ENCODE measurements around the gene C14orf119. TPM values are rescaled to one million over a fixed set of nuclear protein-coding genes. Genes with fewer than 3 reads are reported as not detected.

The C14orf119 gene
- total and polyA plus RNA-seq, 9 of the 15 experiments (the other 6 are each of a cell fraction or from before 2014, with no cell fraction given): 36.7 to 251 (median 51.8) TPM

GRCh38 chr14:23053426-23053825, 41.9 kb upstream of the C14orf119 start:
- no peak for FAIRE-seq
- H4K20me1 ChIP-seq (replicated peaks; ENCODE audit: control insufficient read depth, insufficient read depth, low read length): 0 out of 2 replicates have a peak, but pooled peaks cover 2% of the 10 kb centered on the region
- ChIA-PET CTCF (ENCODE audit: low intra/inter-chr PET ratio) (interaction anchor here (0.9 to 9.2 kb wide), 3 partner anchors 58 to 70 kb away, joined by 3 to 141 read pairs (median 45); no protein-coding TSS in a partner anchor), POLR2A (interaction anchor here (1.7 kb wide), 1 partner anchor 47 kb away, joined by 9 read pairs; no protein-coding TSS in a partner anchor)
- intact Hi-C loops (cut with micrococcal nuclease) (no loop called here), in situ Hi-C loops (cut with MboI) (loop anchor here (5.0 kb wide), 1 partner anchor 76 kb away; no protein-coding TSS in a partner anchor)
- H3K9ac ChIP-seq (ENCODE audit: insufficient read depth in 1 of 2, low read depth in 2 of 2, low read length in 2 of 2): peak overlapping the region in 1 of 2 experiments; percentile 46; a peak in 1 of 4 replicates
- H3K9me1 ChIP-seq (ENCODE audit: control insufficient read depth, insufficient read depth, low read length): no peaks in the 10 kb centered on the region
- no peaks in the 10 kb centered on the region; the same call in 2 of the 3 replicates for H3K79me2 ChIP-seq (ENCODE audit: control insufficient read depth, insufficient read depth, low read length)
- H3K9me3 ChIP-seq (replicated peaks; ENCODE audit: control insufficient read depth, insufficient read depth, low read depth, low read length): no peaks in the 10 kb centered on the region
- WGBS (ENCODE audit: insufficient coverage, low coverage, missing lambda C conversion rate): 88% methylated on average over 8 of the region's 10 CpGs
- no peak for DNase-seq (ENCODE audit: extremely low read depth in 1 of 4, low spot score in 3 of 4)
- H3K36me3 ChIP-seq (ENCODE audit: control insufficient read depth, insufficient read depth, low read length): peaks cover 5% of the 10 kb centered on the region; the same call in 1 of the 3 replicates
- H3K4me1 ChIP-seq (replicated peaks in 1 of 2; ENCODE audit: control insufficient read depth in 2 of 2, insufficient read depth in 2 of 2, low read length in 2 of 2): peaks cover 11 to 46% of the 10 kb centered on the region in 2 experiments
- H2AFZ ChIP-seq (ENCODE audit: low read depth, low read length): no peak overlapping the region
- no peak overlapping the region for H3K27ac ChIP-seq (ENCODE audit: extremely low read depth, low read depth, low read length)
- no peak overlapping the region for H3K4me2 ChIP-seq (ENCODE audit: insufficient read depth, low read length)
- H3K4me3 ChIP-seq: no peak overlapping the region
- H3K27me3 ChIP-seq (ENCODE audit: control insufficient read depth in 2 of 2, insufficient read depth in 2 of 2, low read length in 2 of 2): no peaks in the 10 kb centered on the region
- ATAC-seq: no peak
- no TSS peak for BruUV-seq (replicated peaks)
- TF ChIP-seq SMAD1 (IDR thresholded peaks at IDR 0.05; ENCODE audit: low read depth, low read length, partially characterized antibody) (no peak), ZNF445 (CRISPR knock-in tag; IDR thresholded peaks at IDR 0.05; ENCODE audit: low read depth) (no peak), PTBP1 (IDR thresholded peaks at IDR 0.05; ENCODE audit: low read depth, low read length) (no peak), FOXA3 (CRISPR knock-in tag; conservative IDR thresholded peaks at IDR 0.05 in 1 of 2, IDR thresholded peaks at IDR 0.05 in 1 of 2) (no peak), ZNF24 (IDR thresholded peaks at IDR 0.05) (no peak), CUX1 (CRISPR knock-in tag; IDR thresholded peaks at IDR 0.05) (no peak), POU5F1 (IDR thresholded peaks at IDR 0.05; ENCODE audit: borderline replicate concordance, low read depth, low read length, partially characterized antibody) (no peak), ZNF717 (CRISPR knock-in tag; IDR thresholded peaks at IDR 0.05) (no peak), ELK3 (CRISPR knock-in tag; IDR thresholded peaks at IDR 0.05) (no peak), ARID4B (CRISPR knock-in tag; IDR thresholded peaks at IDR 0.05) (no peak), PTTG1 (tag; IDR thresholded peaks at IDR 0.05; ENCODE audit: low read depth) (no peak)

All from K562 (cell line).